ENCODE data around the gene PTPRCAP. TPM values are rescaled to one million over a fixed set of nuclear protein-coding genes. Genes with fewer than 3 reads are reported as not detected.

Gene PTPRCAP
- total and polyA plus RNA-seq, 2 experiments from 2014 or later = 3.3 to 3.5 TPM

- H3K9me2 ChIP-seq (ENCODE audit: insufficient read depth) = no peaks in the 10 kb centered on the region
- Mint-ChIP-seq H3K4me1 (peaks cover 21% of the 10 kb centered on the region), H3K27ac (no peak overlapping the region), H3K27me3 (ENCODE audit: insufficient read depth, low read depth, poor library complexity) (peaks cover 33% of the 10 kb centered on the region), H3K4me3 (no peak overlapping the region), H3K36me3 (ENCODE audit: low read depth) (no peaks in the 10 kb centered on the region), H3K9me3 (no peaks in the 10 kb centered on the region)
- H3K4me3 ChIP-seq = no peak overlapping the region
- ATAC-seq (no peak), DNase-seq (ENCODE audit: low spot score) (no peak)
- H3K36me3 ChIP-seq (ENCODE audit: insufficient read depth) = no peaks in the 10 kb centered on the region
- no peaks in the 10 kb centered on the region for H4K20me1 ChIP-seq (replicated peaks; ENCODE audit: insufficient read depth)
- no peak overlapping the region for H3K4me2 ChIP-seq
- H3F3A ChIP-seq (replicated peaks; ENCODE audit: low read depth) = no peaks in the 10 kb centered on the region
- H3K79me2 ChIP-seq (replicated peaks; ENCODE audit: insufficient read depth) = no peaks in the 10 kb centered on the region
- H2AFZ ChIP-seq = no peak overlapping the region
- no peak overlapping the region for H3K27ac ChIP-seq (ENCODE audit: low read depth)
- H3K27me3 ChIP-seq (ENCODE audit: insufficient read depth) = peaks cover 4% of the 10 kb centered on the region; the same call in 1 of the 2 replicates
- TF ChIP-seq ZNF331 (CRISPR knock-in tag; IDR thresholded peaks at IDR 0.05; ENCODE audit: low read depth) (no peak), CTCF (conservative IDR thresholded peaks at IDR 0.05; ENCODE audit: low read depth in 2 of 2) (no peak), REST (IDR thresholded peaks at IDR 0.05; ENCODE audit: unreplicated experiment) (no peak), EZH2phosphoT487 (IDR thresholded peaks at IDR 0.05; ENCODE audit: unreplicated experiment) (no peak), POLR2AphosphoS5 (IDR thresholded peaks at IDR 0.05; ENCODE audit: low read depth) (no peak), CREB1 (CRISPR knock-in tag; IDR thresholded peaks at IDR 0.05; ENCODE audit: low read depth) (no peak), STAT1 (IDR thresholded peaks at IDR 0.05; ENCODE audit: unreplicated experiment) (no peak), ZNF114 (CRISPR knock-in tag; IDR thresholded peaks at IDR 0.05) (no peak), NANOG (IDR thresholded peaks at IDR 0.05; ENCODE audit: borderline replicate concordance) (no peak), ZNF462 (CRISPR knock-in tag; IDR thresholded peaks at IDR 0.05) (no peak)
- H3K4me1 ChIP-seq (ENCODE audit: insufficient read depth) = peaks cover 4% of the 10 kb centered on the region; the same call in 1 of the 2 replicates
Measured at GRCh38 chr11:67408437-67409200, 28.9 kb downstream of the PTPRCAP start.
